Measurements from ENCODE around the gene GH1. TPM values are rescaled to one million over a fixed set of nuclear protein-coding genes. Genes with fewer than 3 reads are reported as not detected.

Gene GH1
- total RNA-seq, 1 donor from 2014 or later: not detected

DNA sequence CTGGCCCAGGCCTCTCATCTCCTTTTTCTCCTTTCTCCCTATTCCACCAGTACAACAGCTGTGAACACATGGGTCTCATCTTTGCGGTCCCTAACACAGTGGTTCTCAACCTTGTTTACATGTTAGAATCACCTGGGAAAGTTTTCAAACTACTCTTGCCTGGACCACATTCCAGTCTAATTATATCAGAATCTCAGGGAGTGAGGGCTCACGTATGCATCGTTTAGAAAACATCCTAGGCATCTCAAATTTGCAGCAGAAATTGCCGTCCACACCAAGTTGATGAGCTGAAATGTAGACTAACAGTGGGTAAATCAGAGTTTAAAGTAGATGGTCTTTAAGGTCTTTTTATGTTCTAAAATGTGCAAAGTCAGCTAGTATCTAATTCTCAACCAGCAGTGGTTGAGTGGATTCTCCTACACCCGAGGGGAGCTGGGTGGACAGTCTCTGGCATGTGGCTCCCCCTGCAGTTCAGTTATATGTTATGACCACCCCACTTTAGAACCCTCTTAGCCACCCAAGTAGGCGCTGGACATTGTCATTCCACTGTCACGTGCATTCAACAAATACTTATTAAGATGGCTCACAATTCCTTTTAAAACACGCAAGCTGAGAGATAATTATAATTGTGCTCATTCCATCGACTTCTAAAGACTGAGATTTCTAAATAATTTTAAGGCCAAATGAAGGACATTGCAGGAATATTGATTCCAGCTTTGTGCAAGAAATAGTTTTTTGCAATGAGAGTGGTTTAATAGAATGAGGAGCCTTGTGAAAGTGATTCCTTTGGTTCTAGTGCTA lies 48.9 kb downstream of the GH1 start:
- DNase-seq (ENCODE audit: low read depth): peak; percentile 22

Other genes with a start within 250 kb of the GH1 start
- gene LIMD2, start 218.7 kb downstream of the GH1 start, total RNA-seq: 3.0 and 4.3 TPM in 2 replicates
- gene STRADA, start 177.0 kb downstream of the GH1 start, total RNA-seq: 14.2 and 16.3 TPM in 2 replicates
- gene CCDC47, start 145.2 kb downstream of the GH1 start, total RNA-seq: 67.8 and 73.3 TPM in 2 replicates
- 46.5 and 47.6 TPM in 2 replicates for gene DDX42, start 144.7 kb downstream of the GH1 start, total RNA-seq
- gene PSMC5, start 91.4 kb downstream of the GH1 start, total RNA-seq: 36.8 and 50.2 TPM in 2 replicates
- gene FTSJ3, start 91.2 kb downstream of the GH1 start, total RNA-seq: 27.9 and 49.9 TPM in 2 replicates
- gene SMARCD2, start 76.2 kb downstream of the GH1 start, total RNA-seq: 28.5 and 28.8 TPM in 2 replicates
- not detected in 2 replicates for gene CSH2, start 45.2 kb downstream of the GH1 start, total RNA-seq
- gene GH2, start 36.9 kb downstream of the GH1 start, total RNA-seq: not detected in 2 replicates
- gene CSH1, start 22.3 kb downstream of the GH1 start, total RNA-seq: not detected in 2 replicates
- gene CSHL1, start 7.6 kb downstream of the GH1 start, total RNA-seq: not detected in 2 replicates
- 0.99 and 4.8 TPM in 2 replicates for gene CD79B, start 13.5 kb upstream of the GH1 start, total RNA-seq
- 99.4 and 105 TPM in 2 replicates for gene SCN4A, start 54.1 kb upstream of the GH1 start, total RNA-seq
- 0.08 and 0.26 TPM in 2 replicates for gene PRR29, start 79.5 kb upstream of the GH1 start, total RNA-seq
- gene ICAM2, start 101.8 kb upstream of the GH1 start, total RNA-seq: 1.2 and 2.0 TPM in 2 replicates
- 4.0 and 5.6 TPM in 2 replicates for gene ERN1, start 211.3 kb upstream of the GH1 start, total RNA-seq